ENCODE data around the gene DMBT1. TPM values are rescaled to one million over a fixed set of nuclear protein-coding genes. Genes with fewer than 3 reads are reported as not detected.

The DMBT1 gene
- total and polyA plus RNA-seq, 8 donors: 0.21 to 242 (median 1.3) TPM

DNA sequence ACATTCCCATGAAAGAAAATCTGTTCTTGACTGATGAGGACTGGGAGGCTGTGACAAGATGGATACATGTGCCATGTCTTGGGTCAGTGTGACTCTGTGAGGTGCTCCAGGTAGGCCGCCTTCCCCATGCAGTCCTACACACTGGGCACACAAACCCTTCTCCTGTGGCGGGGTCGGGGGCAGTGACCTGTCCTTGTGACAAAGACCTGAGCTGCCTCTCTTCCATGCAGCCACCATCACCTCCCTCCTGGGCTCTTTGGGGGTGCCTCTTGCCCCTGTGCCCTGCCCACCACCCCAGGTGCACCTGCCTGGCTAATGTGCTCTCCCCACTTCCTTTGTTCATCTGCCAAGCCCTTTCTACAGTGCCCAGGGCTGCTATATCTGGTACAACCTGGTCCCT is 35.7 kb upstream of the DMBT1 start:
- DNase-seq: no peak
- no peak overlapping the region for H3K27ac ChIP-seq
- intact Hi-C loops (cut with DNase I): no loop called here

DNA sequence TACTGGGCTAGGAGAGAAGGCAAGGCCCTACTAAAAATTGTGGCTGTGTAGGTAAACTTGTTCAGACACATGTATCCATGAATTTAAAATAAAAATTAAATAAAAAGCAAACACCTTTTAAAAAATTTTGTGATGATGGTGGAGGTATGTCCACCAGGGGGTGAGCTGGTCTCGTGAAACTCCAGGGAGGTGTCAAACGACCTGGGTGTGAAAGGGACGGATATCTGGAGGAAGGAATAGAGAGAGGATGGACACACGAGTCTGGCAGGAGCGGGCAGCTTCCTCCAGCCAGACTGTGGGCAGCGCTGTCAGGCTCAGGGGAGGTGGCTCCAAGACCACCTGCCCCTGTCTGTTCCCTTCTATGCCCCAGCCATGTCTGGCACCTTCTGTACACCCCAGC is 34.8 kb upstream of the DMBT1 start:
- peak; percentile 86 for ATAC-seq
- Histone ChIP-seq H3K36me3 (no peaks in the 10 kb centered on the region), H3K9me3 (no peaks in the 10 kb centered on the region), H3K27ac (no peak overlapping the region), H3K4me1 (peaks cover 0 to 5% of the 10 kb centered on the region in 2 donors), H3K4me3 (no peak overlapping the region), H3K27me3 (no peaks in the 10 kb centered on the region)
- DNase-seq: no peak
- TF ChIP-seq, protein P1, sequence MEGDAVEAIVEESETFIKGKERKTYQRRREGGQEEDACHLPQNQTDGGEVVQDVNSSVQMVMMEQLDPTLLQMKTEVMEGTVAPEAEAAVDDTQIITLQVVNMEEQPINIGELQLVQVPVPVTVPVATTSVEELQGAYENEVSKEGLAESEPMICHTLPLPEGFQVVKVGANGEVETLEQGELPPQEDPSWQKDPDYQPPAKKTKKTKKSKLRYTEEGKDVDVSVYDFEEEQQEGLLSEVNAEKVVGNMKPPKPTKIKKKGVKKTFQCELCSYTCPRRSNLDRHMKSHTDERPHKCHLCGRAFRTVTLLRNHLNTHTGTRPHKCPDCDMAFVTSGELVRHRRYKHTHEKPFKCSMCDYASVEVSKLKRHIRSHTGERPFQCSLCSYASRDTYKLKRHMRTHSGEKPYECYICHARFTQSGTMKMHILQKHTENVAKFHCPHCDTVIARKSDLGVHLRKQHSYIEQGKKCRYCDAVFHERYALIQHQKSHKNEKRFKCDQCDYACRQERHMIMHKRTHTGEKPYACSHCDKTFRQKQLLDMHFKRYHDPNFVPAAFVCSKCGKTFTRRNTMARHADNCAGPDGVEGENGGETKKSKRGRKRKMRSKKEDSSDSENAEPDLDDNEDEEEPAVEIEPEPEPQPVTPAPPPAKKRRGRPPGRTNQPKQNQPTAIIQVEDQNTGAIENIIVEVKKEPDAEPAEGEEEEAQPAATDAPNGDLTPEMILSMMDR (IDR thresholded peaks at IDR 0.05): peak; percentile 6 to 24
- intact Hi-C loops (cut with DNase I): no loop called here

More for the DNA sequence above, 35.7 kb upstream of the DMBT1 start:
- H3K36me3 ChIP-seq: no peaks in the 10 kb centered on the region
- ATAC-seq: no peak
- peaks cover 0 to 5% of the 10 kb centered on the region in 2 donors for H3K4me1 ChIP-seq
- H3K27me3 ChIP-seq: no peaks in the 10 kb centered on the region
- H3K4me3 ChIP-seq: no peak overlapping the region
- TF ChIP-seq, protein P1 (IDR thresholded peaks at IDR 0.05): no peak
- H3K9me3 ChIP-seq: no peaks in the 10 kb centered on the region

DNA sequence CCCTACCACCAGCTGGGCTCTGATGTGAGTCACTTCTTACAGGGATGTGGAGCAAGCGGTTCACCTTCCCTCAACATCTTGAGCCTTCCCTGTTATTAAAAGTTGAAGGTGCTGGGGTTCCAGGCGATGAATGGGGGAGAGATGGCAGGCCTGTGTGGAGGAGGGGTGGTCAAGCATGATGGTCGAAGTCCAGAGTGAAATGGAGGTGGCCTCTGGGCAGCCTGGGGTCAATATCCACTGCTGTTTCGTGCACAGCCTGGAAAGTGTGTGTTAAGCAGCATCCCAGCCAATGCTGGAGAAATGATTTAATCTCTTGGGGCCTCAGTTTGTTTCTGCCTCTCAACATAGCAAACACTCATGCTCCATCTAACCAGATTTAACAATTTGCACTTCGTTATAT is 33.7 kb upstream of the DMBT1 start:
- no peak for DNase-seq
- no peak for ATAC-seq
- Histone ChIP-seq H3K9me3 (no peaks in the 10 kb centered on the region), H3K4me3 (no peak overlapping the region), H3K36me3 (no peaks in the 10 kb centered on the region), H3K27me3 (no peaks in the 10 kb centered on the region), H3K4me1 (peaks cover 0 to 5% of the 10 kb centered on the region in 2 donors), H3K27ac (no peak overlapping the region)
- intact Hi-C loops (cut with DNase I): no loop called here
- TF ChIP-seq, protein P1 (IDR thresholded peaks at IDR 0.05): no peak

DNA sequence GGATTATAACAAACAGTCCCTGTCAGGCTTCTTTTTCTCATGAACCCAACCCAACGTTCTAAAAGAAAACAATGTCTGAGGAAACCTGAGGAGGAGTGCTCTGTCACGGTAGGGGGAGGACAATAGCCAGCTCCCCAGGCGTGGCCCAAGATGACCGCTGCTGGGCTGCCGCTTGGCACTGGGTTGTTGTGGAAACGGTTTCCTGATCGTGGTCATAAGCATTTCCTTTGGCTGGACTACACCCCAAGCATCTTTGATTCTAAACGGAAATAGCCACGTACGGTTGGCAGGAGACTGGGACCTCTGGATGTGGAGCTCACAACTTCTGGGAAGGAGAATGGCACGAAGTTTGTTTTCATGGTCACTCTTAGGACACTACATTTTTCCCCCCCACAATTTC is 30.4 kb upstream of the DMBT1 start:
- no peaks in the 10 kb centered on the region for H3K36me3 ChIP-seq
- intact Hi-C loops (cut with DNase I): no loop called here
- H3K27me3 ChIP-seq: no peaks in the 10 kb centered on the region
- TF ChIP-seq, protein P1 (IDR thresholded peaks at IDR 0.05): no peak
- DNase-seq: no peak
- no peak for ATAC-seq
- peaks cover 0 to 5% of the 10 kb centered on the region in 2 donors for H3K4me1 ChIP-seq
- no peaks in the 10 kb centered on the region for H3K9me3 ChIP-seq
- H3K4me3 ChIP-seq: no peak overlapping the region
- peak overlapping the region in 1 of 2 donors; percentile 59 for H3K27ac ChIP-seq

DNA sequence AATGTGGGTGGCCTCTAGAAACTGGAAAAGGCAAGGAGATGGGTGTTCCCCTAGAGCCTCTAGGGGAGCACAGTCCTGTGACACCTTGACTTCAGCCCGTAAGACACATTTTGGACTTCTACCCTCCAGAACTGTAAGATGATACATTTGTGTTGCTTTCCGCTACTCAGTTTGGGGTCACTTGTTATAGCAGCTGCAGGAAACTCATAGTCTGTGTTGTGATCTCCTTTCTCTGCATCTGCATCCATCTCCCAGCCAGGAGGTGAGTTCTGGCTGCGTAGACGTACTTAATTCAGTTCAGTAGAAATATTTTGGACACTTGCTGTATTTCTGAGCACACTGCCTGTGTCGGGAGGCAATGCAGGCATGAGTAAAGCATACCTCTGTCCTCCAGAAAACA is 29.3 kb upstream of the DMBT1 start:
- no peaks in the 10 kb centered on the region for H3K36me3 ChIP-seq
- ATAC-seq (no peak), DNase-seq (no peak)
- H3K4me3 ChIP-seq: no peak overlapping the region
- intact Hi-C loops (cut with DNase I): no loop called here
- TF ChIP-seq, protein P1 (IDR thresholded peaks at IDR 0.05): no peak
- peak overlapping the region in 1 of 2 donors; percentile 59 for H3K27ac ChIP-seq
- H3K4me1 ChIP-seq: peaks cover 0 to 5% of the 10 kb centered on the region in 2 donors
- no peaks in the 10 kb centered on the region for H3K27me3 ChIP-seq
- H3K9me3 ChIP-seq: no peaks in the 10 kb centered on the region

Data from left lung (tissue), 10 donors.